CD4-positive, alpha-beta T cell (primary cell): ENCODE measurements around the gene CNTN4. TPM values are rescaled to one million over a fixed set of nuclear protein-coding genes. Genes with fewer than 3 reads are reported as not detected.

ENCODE experiments used
- ATAC-seq: fragments of 200-7000 bp; cut with Tn5 transposase; one replicate; pipeline ENCODE4 v1.10.0; 2022; ENCODE audit warnings: mild to moderate bottlenecking; ENCODE audit not compliant: poor library complexity
- CTCF ChIA-PET: fragments of 350-600 bp; sonication (Branson Sonifier 250); formaldehyde crosslinking; loops from one replicate; lab custom pipeline; 2021; ENCODE audit warnings: antibody characterized with exemption, inconsistent platforms; lab: Charles Lee
- POLR2A ChIA-PET: fragments of 350-600 bp; sonication (Branson Sonifier 250); formaldehyde crosslinking; loops from one replicate; lab custom pipeline; 2021; ENCODE audit warnings: antibody characterized with exemption, inconsistent platforms; lab: Charles Lee
- DNase-seq, 14 experiments: peaks; one replicate each; pipeline ENCODE4 v3.0.0-alpha.2; 2013 to 2020; ENCODE audit warnings: mixed read lengths in 2 of 14
- H3K27ac ChIP-seq, 2 donors: one replicate each; pipeline versions ENCODE4 v1.5.1 to v1.7.0; 2013; ENCODE audit warnings: low read length in 2 of 2, low read depth in 1 of 2, mild to moderate bottlenecking in 1 of 2
- H3K27me3 ChIP-seq, 2 experiments: 1 replicate in 1 of 2; 2 replicates in 1 of 2; pipeline versions ENCODE4 v1.6.1 to v1.7.0; 2013; ENCODE audit warnings: low read length in 2 of 2, control low read depth in 1 of 2, mild to moderate bottlenecking in 1 of 2, moderate library complexity in 1 of 2; ENCODE audit not compliant: insufficient read depth in 2 of 2, control insufficient read depth in 1 of 2
- H3K36me3 ChIP-seq: one replicate; pipeline ENCODE4 v1.6.1; 2013; ENCODE audit warnings: low read length, control low read depth; ENCODE audit not compliant: insufficient read depth
- H3K4me1 ChIP-seq: one replicate; pipeline ENCODE4 v1.6.1; 2013; ENCODE audit warnings: low read length, control low read depth; ENCODE audit not compliant: insufficient read depth
- H3K4me3 ChIP-seq: one replicate; pipeline ENCODE4 v1.5.1; 2013; ENCODE audit warnings: mild to moderate bottlenecking, low read length, moderate library complexity
- H3K9me3 ChIP-seq, 2 experiments: 1 replicate in 1 of 2; 2 replicates in 1 of 2; pipeline versions ENCODE4 v1.6.1 to v1.7.0; 2013; ENCODE audit warnings: low read length in 2 of 2, mild to moderate bottlenecking in 2 of 2, control low read depth in 1 of 2, moderate library complexity in 1 of 2; ENCODE audit not compliant: control insufficient read depth in 1 of 2, insufficient read depth in 1 of 2
- H3K27ac Mint-ChIP-seq: one replicate; pipeline ENCODE4 v1.8.0; 2020; ENCODE audit warnings: mixed read lengths
- H3K27me3 Mint-ChIP-seq: one replicate; pipeline ENCODE4 v1.8.0; 2021; ENCODE audit warnings: mixed read lengths
- H3K36me3 Mint-ChIP-seq: one replicate; pipeline ENCODE4 v1.8.0; 2021; ENCODE audit warnings: low read depth, mixed read lengths
- H3K4me1 Mint-ChIP-seq: one replicate; pipeline ENCODE4 v1.8.0; 2021; ENCODE audit warnings: low read depth, mixed read lengths
- H3K4me3 Mint-ChIP-seq: one replicate; pipeline ENCODE4 v1.8.0; 2020; ENCODE audit warnings: mild to moderate bottlenecking, mixed read lengths
- H3K9me3 Mint-ChIP-seq: one replicate; pipeline ENCODE4 v1.8.0; 2020; ENCODE audit warnings: mixed read lengths
- CTCF ChIP-seq: fragments of 200-600 bp; IDR thresholded peaks from one replicate; pipeline ENCODE4 v1.8.0; 2022; ENCODE audit warnings: antibody characterized with exemption, mild to moderate bottlenecking
- intact Hi-C, 2 experiments: fragments of 100-400 bp; cut with DNase I in 1 of 2; cut with micrococcal nuclease in 1 of 2; formaldehyde crosslinking; loops; one replicate each; pipeline versions ENCODE4 v1.15.1 to v1.9.0; 2023 to 2025; cut with DNase I, micrococcal nuclease
- total RNA-seq, 174 experiments: library from RNA in 2 of 174; stranded (reverse) in 2 of 174; gene quantifications; one replicate each; pipeline ENCODE4 v1.2.3 and lab custom pipeline; 2021 to 2026

The CNTN4 gene
- total RNA-seq, 2 experiments from 2014 or later: not detected

GRCh38 chr3:2727610-2728318 lies 629.1 kb downstream of the CNTN4 start:
- no peak for DNase-seq
- Histone ChIP-seq H3K36me3 (no peaks in the 10 kb centered on the region), H3K4me1 (no peaks in the 10 kb centered on the region), H3K9me3 (no peaks in the 10 kb centered on the region), H3K4me3 (no peak overlapping the region), H3K27me3 (no peaks in the 10 kb centered on the region), H3K27ac (no peak overlapping the region)
- Mint-ChIP-seq H3K4me3 (no peak overlapping the region), H3K27me3 (peaks cover 31% of the 10 kb centered on the region), H3K27ac (no peak overlapping the region), H3K4me1 (no peaks in the 10 kb centered on the region), H3K9me3 (no peaks in the 10 kb centered on the region), H3K36me3 (no peaks in the 10 kb centered on the region)
- intact Hi-C loops: no loop called here
- no peak for TF ChIP-seq CTCF
- CTCF ChIA-PET: no interaction called here
- POLR2A ChIA-PET: no interaction called here
- no peak for ATAC-seq

- H3K9me3 Mint-ChIP-seq: no peaks in the 10 kb centered on the region
- TF ChIP-seq CTCF: no peak
- DNase-seq: no peak
- POLR2A ChIA-PET: no interaction called here
- Histone ChIP-seq H3K36me3 (no peaks in the 10 kb centered on the region), H3K27me3 (no peaks in the 10 kb centered on the region), H3K4me3 (no peak overlapping the region), H3K9me3 (no peaks in the 10 kb centered on the region), H3K27ac (no peak overlapping the region), H3K4me1 (no peaks in the 10 kb centered on the region)
- intact Hi-C loops: no loop called here
- no peak overlapping the region for H3K27ac Mint-ChIP-seq
- no peaks in the 10 kb centered on the region for H3K4me1 Mint-ChIP-seq
- CTCF ChIA-PET: interaction anchor here (0.5 kb wide), 1 partner anchor 105 kb away, joined by 3 read pairs; no protein-coding TSS in a partner anchor
- H3K27me3 Mint-ChIP-seq: peaks cover 7% of the 10 kb centered on the region
- ATAC-seq: no peak
- no peak overlapping the region for H3K4me3 Mint-ChIP-seq
- H3K36me3 Mint-ChIP-seq: no peaks in the 10 kb centered on the region
Observed at GRCh38 chr3:2731843-2732242, 633.2 kb downstream of the CNTN4 start.

GRCh38 chr3:2735392-2735894 lies 636.8 kb downstream of the CNTN4 start:
- no peaks in the 10 kb centered on the region for H3K4me1 ChIP-seq
- ChIA-PET CTCF (no interaction called here), POLR2A (no interaction called here)
- H3K27ac Mint-ChIP-seq: no peak overlapping the region
- H3K27ac ChIP-seq: no peak overlapping the region
- peaks cover 7% of the 10 kb centered on the region for H3K27me3 Mint-ChIP-seq
- no peaks in the 10 kb centered on the region for H3K36me3 Mint-ChIP-seq
- no peaks in the 10 kb centered on the region for H3K27me3 ChIP-seq
- ATAC-seq (no peak), DNase-seq (no peak)
- H3K4me1 Mint-ChIP-seq: no peaks in the 10 kb centered on the region
- intact Hi-C loops: no loop called here
- H3K4me3 ChIP-seq: no peak overlapping the region
- no peak overlapping the region for H3K4me3 Mint-ChIP-seq
- no peaks in the 10 kb centered on the region for H3K9me3 ChIP-seq
- TF ChIP-seq CTCF: no peak
- no peaks in the 10 kb centered on the region for H3K9me3 Mint-ChIP-seq
- no peaks in the 10 kb centered on the region for H3K36me3 ChIP-seq
